Stimulated activated CD8-positive, alpha-beta memory T cell treated with anti-CD3 and anti-CD28 coated beads, Interleukin-2, amount 100 ng/mL, for 48 hours (primary cell): Measurements from ENCODE around the gene BICC1.

Source experiments
- DNase-seq, 2 donors: peaks; one replicate each; pipeline ENCODE4 v3.0.0-alpha.2; 2020; ENCODE audit warnings: low read depth in 2 of 2

Gene BICC1

GRCh38 chr10:58647376-58648112 lies 134.9 kb downstream of the BICC1 start:
- DNase-seq, result no peak

GRCh38 chr10:58648131-58648530 lies 135.5 kb downstream of the BICC1 start:
- no peak for DNase-seq

- DNase-seq, result no peak
Observed at GRCh38 chr10:58651040-58651439, 138.4 kb downstream of the BICC1 start.

DNA sequence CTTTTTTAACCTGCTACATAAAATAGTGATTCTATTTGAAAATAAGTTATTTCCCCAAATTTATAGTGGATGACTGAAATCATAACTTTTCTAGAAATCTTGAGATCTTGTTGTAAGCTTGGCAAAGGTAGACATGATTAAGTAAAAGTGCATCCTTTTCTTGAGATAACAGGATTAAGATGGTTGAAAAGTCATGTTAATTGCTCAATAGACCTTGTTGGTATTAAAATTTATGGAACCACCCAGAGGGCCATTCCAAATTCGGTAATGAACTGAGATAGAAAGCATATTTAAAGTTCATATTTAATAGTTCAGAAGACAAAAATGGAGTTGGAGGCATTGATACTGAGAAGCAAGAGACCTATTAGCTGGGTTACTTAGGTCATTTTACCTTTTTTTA lies 139.1 kb downstream of the BICC1 start:
- DNase-seq, result no peak

DNA sequence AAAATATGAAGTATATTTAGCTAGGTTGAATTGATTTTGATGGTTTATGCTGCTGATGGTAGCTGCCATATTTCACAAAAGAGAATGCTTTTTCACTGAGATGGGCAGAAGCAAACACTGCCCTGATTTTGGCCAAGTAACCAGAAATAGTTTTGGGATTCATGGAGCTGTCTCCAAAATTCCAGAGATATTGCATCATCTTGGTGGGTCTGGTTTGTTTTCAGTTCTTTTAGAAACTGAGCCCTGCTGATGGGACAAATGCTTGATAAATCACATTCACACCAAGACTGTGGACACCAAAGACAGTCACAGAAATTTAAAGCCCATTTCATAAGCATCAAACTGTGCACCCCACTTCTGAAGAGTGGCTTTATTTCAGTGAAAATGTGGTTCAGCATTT lies 140.5 kb downstream of the BICC1 start:
- DNase-seq, result no peak

- no peak for DNase-seq
Observed at GRCh38 chr10:58660575-58661255, 148.0 kb downstream of the BICC1 start.

- DNase-seq, result no peak
Observed at GRCh38 chr10:58661336-58661735, 148.7 kb downstream of the BICC1 start.

DNA sequence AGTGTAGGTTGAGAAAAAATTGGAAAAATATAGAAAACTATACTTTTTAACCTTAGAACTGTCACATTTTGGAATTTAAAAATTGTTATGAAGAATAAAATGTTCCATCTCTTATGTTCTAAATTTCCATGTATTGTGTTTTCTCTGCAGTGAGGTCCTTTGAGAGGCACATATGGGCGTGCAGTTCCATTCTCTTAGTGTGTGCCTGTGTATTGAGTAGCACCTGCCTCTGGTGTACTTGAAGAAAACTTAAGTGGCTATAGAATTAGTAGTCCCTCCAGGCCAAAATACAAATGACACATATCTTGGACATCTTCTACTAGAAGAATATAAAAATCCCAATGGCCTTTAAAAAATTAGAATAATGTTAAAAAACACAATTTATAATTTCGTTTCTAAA lies 149.2 kb downstream of the BICC1 start:
- DNase-seq, result no peak

GRCh38 chr10:58662314-58662713 lies 149.6 kb downstream of the BICC1 start:
- no peak for DNase-seq

DNA sequence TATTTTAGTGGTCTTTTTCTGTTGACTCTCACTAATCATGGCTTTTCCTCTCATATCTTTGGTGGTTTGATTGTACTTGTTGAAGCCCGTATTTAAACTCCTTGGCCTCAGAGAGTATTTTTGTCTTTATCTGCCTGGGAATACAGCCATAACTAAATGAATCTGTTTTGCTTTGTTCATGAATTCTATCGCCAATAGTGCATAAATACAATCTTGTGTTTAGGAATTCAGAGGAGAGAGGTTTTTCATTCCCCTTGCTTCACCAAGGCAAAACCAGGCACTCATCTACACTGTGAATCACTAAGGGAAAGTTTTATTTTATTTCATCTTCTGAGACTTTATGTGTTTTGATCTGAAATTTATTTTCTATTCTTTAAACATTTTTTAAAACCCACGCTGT lies 152.7 kb downstream of the BICC1 start:
- no peak for DNase-seq

GRCh38 chr10:58666024-58666423 lies 153.4 kb downstream of the BICC1 start:
- DNase-seq, result no peak

GRCh38 chr10:58667658-58668310 lies 155.1 kb downstream of the BICC1 start:
- no peak for DNase-seq

- no peak for DNase-seq
Observed at GRCh38 chr10:58672845-58673244, 160.2 kb downstream of the BICC1 start.

GRCh38 chr10:58674251-58674650 lies 161.6 kb downstream of the BICC1 start:
- no peak for DNase-seq

GRCh38 chr10:58675321-58675720 lies 162.6 kb downstream of the BICC1 start:
- DNase-seq, result no peak

- no peak for DNase-seq
Observed at GRCh38 chr10:58691528-58691927, 178.9 kb downstream of the BICC1 start.

GRCh38 chr10:58693919-58694318 lies 181.2 kb downstream of the BICC1 start:
- no peak for DNase-seq

DNA sequence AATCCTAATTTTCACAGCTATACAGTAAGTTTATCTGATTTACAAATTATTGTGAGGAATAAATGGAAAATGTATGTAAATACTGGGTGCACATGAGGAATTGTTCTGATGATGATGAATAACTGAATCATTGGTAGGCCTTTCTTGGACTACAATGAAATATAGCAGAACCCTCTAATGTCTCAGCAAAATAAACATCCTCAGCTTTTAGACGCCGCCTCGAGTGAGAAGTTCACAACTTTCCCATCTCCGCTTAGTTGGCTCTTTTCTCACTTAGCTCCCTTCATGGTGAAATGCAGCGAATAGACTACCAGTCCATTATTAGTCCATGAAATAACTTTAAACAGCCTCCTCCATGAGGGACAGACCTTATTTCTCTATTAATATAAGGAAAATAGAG lies 182.3 kb downstream of the BICC1 start:
- DNase-seq, result no peak

DNA sequence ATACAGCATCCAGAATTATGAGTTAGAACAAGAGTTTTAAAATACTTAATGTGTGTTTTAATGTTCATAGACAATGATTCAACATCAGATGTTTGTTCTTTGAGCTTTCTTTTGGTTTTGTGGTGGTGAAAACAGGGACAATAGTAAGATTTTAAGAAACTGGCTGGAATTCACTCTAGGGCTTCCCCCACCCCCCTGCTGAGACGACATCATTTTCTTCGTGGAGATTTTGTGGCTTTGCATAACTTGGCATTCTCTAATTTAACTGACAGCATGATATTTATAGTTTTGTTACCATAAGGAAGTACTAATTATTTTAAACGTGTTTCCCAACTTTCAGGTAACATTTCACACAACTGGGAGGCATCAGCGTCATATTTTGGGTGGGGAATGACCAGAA lies 184.1 kb downstream of the BICC1 start:
- no peak for DNase-seq

- DNase-seq, result no peak
Observed at GRCh38 chr10:58697691-58698090, 185.0 kb downstream of the BICC1 start.

DNA sequence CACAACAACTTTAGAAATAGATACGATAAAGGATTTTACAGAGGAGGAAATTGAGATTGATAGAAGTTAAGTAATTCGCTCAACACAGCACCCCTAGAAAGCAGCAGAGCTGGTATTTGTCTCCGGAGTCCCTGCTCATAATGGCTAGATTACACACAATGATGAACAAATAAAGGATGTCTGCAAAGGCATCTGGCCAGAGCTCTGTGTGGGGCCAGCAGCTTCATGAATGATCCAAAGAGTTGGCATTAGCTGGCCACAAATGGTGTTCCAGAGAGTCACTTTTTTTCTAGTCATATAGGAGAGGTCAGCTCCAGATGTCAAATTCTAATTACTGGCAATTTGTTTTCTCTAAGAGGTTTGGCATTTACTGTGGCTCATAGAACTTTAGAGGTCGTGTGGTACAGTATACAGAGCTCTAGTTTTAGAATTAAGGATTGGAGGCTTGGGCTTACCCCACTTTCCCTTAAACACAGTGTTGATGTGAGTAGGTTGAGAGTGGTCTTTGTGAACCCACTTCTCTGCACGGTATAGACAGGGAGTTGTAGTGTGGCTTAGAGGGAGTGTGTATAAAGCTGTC lies 186.2 kb downstream of the BICC1 start:
- DNase-seq, result no peak

GRCh38 chr10:58700591-58700990 lies 187.9 kb downstream of the BICC1 start:
- DNase-seq, result no peak
